Measurements from ENCODE around the gene ZBTB45. TPM values are rescaled to one million over a fixed set of nuclear protein-coding genes. Genes with fewer than 3 reads are reported as not detected.

ZBTB45 gene
- total and polyA plus RNA-seq, 2 donors (not counting 3 experiments of a cell fraction or from before 2014, with no cell fraction given) = 17.8 to 21.8 TPM

- intact Hi-C loops (cut with micrococcal nuclease) = loop anchor here (1.0 kb wide), 5 partner anchors 20 to 172 kb away; partner anchors contain the start of genes ZBTB45, ZNF324B, ZNF446 and ZNF584
- BruUV-seq (replicated peaks) = TSS peak; percentile 76
Observed at GRCh38 chr19:58499021-58499927, 20.3 kb downstream of the ZBTB45 start.

More at GRCh38 chr19:58499021-58499927, 20.3 kb downstream of the ZBTB45 start:
- Histone ChIP-seq H3K79me2 (ENCODE audit: control insufficient read depth, insufficient read depth, low read length) (no peaks in the 10 kb centered on the region), H3K9ac (replicated peaks; ENCODE audit: extremely low read depth, insufficient read depth, low read length) (peak overlapping the region; percentile 26), H4K20me1 (replicated peaks; ENCODE audit: control insufficient read depth, extremely low read depth, insufficient read depth, low read length) (no peaks in the 10 kb centered on the region), H3K4me2 (ENCODE audit: insufficient read depth, low read length) (peak overlapping the region; percentile 80), H3K4me3 (replicated peaks in 1 of 3; ENCODE audit: insufficient read depth in 1 of 3, low read depth in 1 of 3, low read length in 3 of 3) (peak overlapping the region in 2 of 3 experiments; percentile 24 to 45), H3K9me1 (replicated peaks; ENCODE audit: control insufficient read depth, extremely low read depth, insufficient read depth, low read length) (no peaks in the 10 kb centered on the region), H3K9me3 (replicated peaks; ENCODE audit: control insufficient read depth, insufficient read depth, low read length) (no peaks in the 10 kb centered on the region), H3K36me3 (ENCODE audit: control insufficient read depth in 2 of 2, extremely low read depth in 1 of 2, insufficient read depth in 2 of 2, low read length in 2 of 2) (no peaks in the 10 kb centered on the region), H3K27me3 (ENCODE audit: control insufficient read depth in 2 of 2, insufficient read depth in 2 of 2, low read length in 2 of 2) (no peaks in the 10 kb centered on the region), H2AFZ (ENCODE audit: low read depth, low read length) (peak overlapping the region; percentile 78), H3K4me1 (ENCODE audit: control insufficient read depth, extremely low read depth, insufficient read depth, low read length) (peaks cover 4% of the 10 kb centered on the region), H3K27ac (ENCODE audit: insufficient read depth, low read depth, low read length) (no peak overlapping the region)
- CTCF ChIA-PET = interaction anchor here (0.7 to 2.1 kb wide), 5 partner anchors 11 to 21 kb away, joined by 3 to 13 read pairs (median 3); partner anchors contain the start of gene ZBTB45
- DNase-seq (ENCODE audit: low read depth, low spot score) = peak; percentile 96
- POLR2A ChIA-PET = no interaction called here
- dilution Hi-C loops (cut with MboI; ENCODE audit: extremely low pct_ligation_motif_present, low sequenced_read_pairs) = no loop called here
- TF ChIP-seq FOS (IDR thresholded peaks at IDR 0.05; ENCODE audit: borderline replicate concordance, insufficient read depth, low read length) = no peak
- no peak for TF ChIP-seq GATA2 (IDR thresholded peaks at IDR 0.05; ENCODE audit: insufficient read depth, insufficient read length, low read depth, low read length)
- TF ChIP-seq MYC (IDR thresholded peaks at IDR 0.05; ENCODE audit: low read depth, low read length) = no peak
- peak; percentile 82 for TF ChIP-seq POLR2AphosphoS5 (IDR thresholded peaks at IDR 0.05; ENCODE audit: insufficient read depth, low read depth, low read length)
- no peak for TF ChIP-seq JUN (IDR thresholded peaks at IDR 0.05; ENCODE audit: borderline replicate concordance, insufficient read depth, insufficient read length, low read depth)
- TF ChIP-seq POLR2A (IDR thresholded peaks at IDR 0.05; ENCODE audit: low read depth, low read length) = peak; percentile 73
- TF ChIP-seq EZH2 (IDR thresholded peaks at IDR 0.05; ENCODE audit: borderline replicate concordance, low read depth, low read length, severe bottlenecking) = no peak
- peak; percentile 19 to 43 for TF ChIP-seq CTCF (IDR thresholded peaks at IDR 0.05; ENCODE audit: extremely low read depth in 1 of 2, insufficient read depth in 1 of 2, low read depth in 1 of 2, low read length in 2 of 2)
- TF ChIP-seq MAX (IDR thresholded peaks at IDR 0.05; ENCODE audit: insufficient read depth, insufficient read length) = peak; percentile 48
- FAIRE-seq = peak; percentile 100
